ENCODE data around the gene ZNF548. TPM values are rescaled to one million over a fixed set of nuclear protein-coding genes. Genes with fewer than 3 reads are reported as not detected.

Gene ZNF548
- total RNA-seq, 1 donor from 2014 or later, result 23.9 TPM

DNA sequence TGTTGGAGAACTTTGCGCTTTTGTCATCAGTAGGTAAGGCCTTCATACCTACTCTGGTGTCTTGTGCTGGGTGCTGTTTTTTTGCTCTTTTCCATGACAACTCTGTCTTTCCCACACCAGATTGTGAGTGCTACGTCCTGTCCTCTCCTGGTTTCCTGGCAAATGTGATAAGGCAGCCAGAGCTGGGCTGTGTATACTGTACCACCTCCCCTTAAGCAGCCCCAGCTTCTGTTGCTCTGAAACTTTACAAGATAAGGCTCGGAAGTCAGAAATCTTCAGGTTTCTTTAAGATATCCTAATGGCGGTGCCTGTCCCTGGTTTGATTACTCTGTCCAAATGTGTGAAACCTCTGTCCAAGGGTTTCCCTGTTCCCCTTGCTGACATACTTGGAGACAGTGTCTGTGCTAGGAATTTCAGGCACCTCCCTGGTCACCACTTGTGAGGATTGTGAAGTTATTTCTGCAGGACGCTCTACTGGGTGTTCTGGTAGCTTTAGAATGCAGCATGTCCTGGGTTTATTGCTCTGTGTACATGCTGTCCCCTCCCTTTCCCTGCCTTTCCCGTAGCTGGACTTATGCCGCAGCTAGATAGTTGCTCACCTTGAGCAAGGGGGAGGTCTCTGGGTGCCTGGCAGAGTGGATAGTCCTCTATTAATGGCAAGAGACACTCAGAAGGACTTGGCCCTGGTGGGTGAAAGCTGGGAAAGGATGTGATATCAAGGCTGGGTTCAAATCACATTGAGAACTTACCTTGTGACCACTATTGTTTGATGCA lies 52.5 kb downstream of the ZNF548 start:
- no peak for DNase-seq (ENCODE audit: extremely low spot score, unreplicated experiment)
- H3K36me3 Mint-ChIP-seq, result peaks cover 81% of the 10 kb centered on the region
- H3K4me1 Mint-ChIP-seq (ENCODE audit: unreplicated experiment), result no peaks in the 10 kb centered on the region
- H3K4me3 Mint-ChIP-seq, result no peak overlapping the region
- TF ChIP-seq, protein P1, sequence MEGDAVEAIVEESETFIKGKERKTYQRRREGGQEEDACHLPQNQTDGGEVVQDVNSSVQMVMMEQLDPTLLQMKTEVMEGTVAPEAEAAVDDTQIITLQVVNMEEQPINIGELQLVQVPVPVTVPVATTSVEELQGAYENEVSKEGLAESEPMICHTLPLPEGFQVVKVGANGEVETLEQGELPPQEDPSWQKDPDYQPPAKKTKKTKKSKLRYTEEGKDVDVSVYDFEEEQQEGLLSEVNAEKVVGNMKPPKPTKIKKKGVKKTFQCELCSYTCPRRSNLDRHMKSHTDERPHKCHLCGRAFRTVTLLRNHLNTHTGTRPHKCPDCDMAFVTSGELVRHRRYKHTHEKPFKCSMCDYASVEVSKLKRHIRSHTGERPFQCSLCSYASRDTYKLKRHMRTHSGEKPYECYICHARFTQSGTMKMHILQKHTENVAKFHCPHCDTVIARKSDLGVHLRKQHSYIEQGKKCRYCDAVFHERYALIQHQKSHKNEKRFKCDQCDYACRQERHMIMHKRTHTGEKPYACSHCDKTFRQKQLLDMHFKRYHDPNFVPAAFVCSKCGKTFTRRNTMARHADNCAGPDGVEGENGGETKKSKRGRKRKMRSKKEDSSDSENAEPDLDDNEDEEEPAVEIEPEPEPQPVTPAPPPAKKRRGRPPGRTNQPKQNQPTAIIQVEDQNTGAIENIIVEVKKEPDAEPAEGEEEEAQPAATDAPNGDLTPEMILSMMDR (conservative IDR thresholded peaks at IDR 0.05), result no peak
- H3K27me3 Mint-ChIP-seq, result no peaks in the 10 kb centered on the region
- no peak overlapping the region for H3K27ac Mint-ChIP-seq
- peaks cover 38% of the 10 kb centered on the region for H3K9me3 Mint-ChIP-seq

DNA sequence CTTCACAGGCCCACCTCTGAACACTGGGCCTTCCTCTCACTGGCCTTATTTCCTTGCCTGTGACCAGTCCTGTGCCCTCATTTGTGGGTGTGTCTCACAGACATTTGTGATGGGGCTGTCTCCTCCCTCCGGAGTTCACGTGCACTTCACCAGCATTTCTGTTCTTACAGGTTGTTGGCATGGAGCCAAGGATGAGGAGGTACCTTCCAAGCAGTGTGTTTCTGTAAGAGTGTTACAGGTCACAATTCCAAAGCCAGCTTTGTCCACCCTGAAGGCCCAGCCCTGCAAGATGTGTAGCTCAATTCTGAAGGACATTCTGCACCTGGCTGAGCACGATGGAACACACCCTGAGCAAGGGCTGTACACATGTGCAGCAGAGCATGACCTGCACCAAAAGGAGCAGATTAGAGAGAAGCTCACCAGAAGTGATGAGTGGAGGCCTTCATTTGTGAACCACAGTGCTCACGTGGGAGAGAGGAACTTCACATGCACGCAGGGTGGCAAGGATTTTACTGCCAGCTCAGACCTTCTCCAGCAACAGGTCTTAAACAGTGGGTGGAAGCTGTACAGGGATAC lies 53.6 kb downstream of the ZNF548 start:
- H3K9me3 Mint-ChIP-seq, result peaks cover 38% of the 10 kb centered on the region
- H3K27me3 Mint-ChIP-seq, result no peaks in the 10 kb centered on the region
- peaks cover 75% of the 10 kb centered on the region for H3K36me3 Mint-ChIP-seq
- TF ChIP-seq, protein P1 (conservative IDR thresholded peaks at IDR 0.05), result no peak
- H3K4me3 Mint-ChIP-seq, result no peak overlapping the region
- no peak overlapping the region for H3K27ac Mint-ChIP-seq
- DNase-seq (ENCODE audit: extremely low spot score, unreplicated experiment), result no peak
- no peaks in the 10 kb centered on the region for H3K4me1 Mint-ChIP-seq (ENCODE audit: unreplicated experiment)

DNA sequence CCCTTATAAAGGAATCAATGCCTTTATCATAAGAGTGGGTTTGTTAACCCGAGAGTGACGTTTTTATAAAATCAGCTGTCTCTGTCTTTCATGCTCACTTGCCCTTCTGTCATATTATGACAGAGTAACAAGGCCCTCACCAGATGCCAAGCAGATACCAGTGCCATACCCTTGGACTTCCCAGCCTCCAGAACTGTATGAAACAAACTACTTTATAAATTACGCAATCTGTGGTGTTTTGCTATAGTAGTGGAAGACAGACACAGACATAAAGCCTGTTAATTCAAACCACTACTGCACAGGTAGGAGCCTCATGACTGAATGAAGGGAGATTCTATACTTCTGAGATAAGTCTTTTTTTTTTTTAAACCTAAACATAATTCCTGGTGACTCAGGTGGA lies 62.7 kb downstream of the ZNF548 start:
- no peaks in the 10 kb centered on the region for H3K4me1 Mint-ChIP-seq (ENCODE audit: unreplicated experiment)
- H3K9me3 Mint-ChIP-seq, result peaks cover 4% of the 10 kb centered on the region
- H3K27me3 Mint-ChIP-seq, result no peaks in the 10 kb centered on the region
- TF ChIP-seq, protein P1 (conservative IDR thresholded peaks at IDR 0.05), result no peak
- H3K27ac Mint-ChIP-seq, result no peak overlapping the region
- H3K4me3 Mint-ChIP-seq, result no peak overlapping the region
- DNase-seq (ENCODE audit: extremely low spot score, unreplicated experiment), result no peak
- peaks cover 28% of the 10 kb centered on the region for H3K36me3 Mint-ChIP-seq

Other genes starting within 250 kb of the ZNF548 start
- gene ZIM3, start 244.7 kb upstream of the ZNF548 start, total RNA-seq (ENCODE audit: low replicate concordance), result not detected in 2 replicates
- not detected in 2 replicates for gene DUXA, start 222.4 kb upstream of the ZNF548 start, total RNA-seq (ENCODE audit: low replicate concordance)
- 37.0 and 42.5 TPM in 2 replicates for gene ZNF264, start 198.4 kb upstream of the ZNF548 start, total RNA-seq (ENCODE audit: low replicate concordance)
- 0.34 and 0.55 TPM in 2 replicates for gene AURKC, start 158.8 kb upstream of the ZNF548 start, total RNA-seq (ENCODE audit: low replicate concordance)
- gene ZNF805, start 149.2 kb upstream of the ZNF548 start, total RNA-seq (ENCODE audit: low replicate concordance), result 16.8 and 16.9 TPM in 2 replicates
- gene ZNF460, start 109.4 kb upstream of the ZNF548 start, total RNA-seq (ENCODE audit: low replicate concordance), result 58.4 and 66.1 TPM in 2 replicates
- 8.3 and 9.8 TPM in 2 replicates for gene ZNF543, start 69.4 kb upstream of the ZNF548 start, total RNA-seq (ENCODE audit: low replicate concordance)
- gene ZNF304, start 38.6 kb upstream of the ZNF548 start, total RNA-seq (ENCODE audit: low replicate concordance), result 12.1 and 12.2 TPM in 2 replicates
- 11.9 and 12.3 TPM in 2 replicates for gene TRAPPC2B, start 26.3 kb upstream of the ZNF548 start, total RNA-seq (ENCODE audit: low replicate concordance)
- 3.9 and 4.9 TPM in 2 replicates for gene ZNF547, start 26.3 kb upstream of the ZNF548 start, total RNA-seq (ENCODE audit: low replicate concordance)
- 13.3 and 13.9 TPM in 2 replicates for gene ZNF17, start 21.3 kb downstream of the ZNF548 start, total RNA-seq (ENCODE audit: low replicate concordance)
- gene ZNF749, start 45.5 kb downstream of the ZNF548 start, total RNA-seq (ENCODE audit: low replicate concordance), result 17.5 and 26.6 TPM in 2 replicates
- 0.94 and 1.6 TPM in 2 replicates for gene VN1R1, start 67.3 kb downstream of the ZNF548 start, total RNA-seq (ENCODE audit: low replicate concordance)
- gene ZNF772, start 87.7 kb downstream of the ZNF548 start, total RNA-seq (ENCODE audit: low replicate concordance), result 16.6 and 18.0 TPM in 2 replicates
- 15.4 and 18.4 TPM in 2 replicates for gene ZNF419, start 97.9 kb downstream of the ZNF548 start, total RNA-seq (ENCODE audit: low replicate concordance)
- 9.6 and 9.8 TPM in 2 replicates for gene ZNF773, start 110.1 kb downstream of the ZNF548 start, total RNA-seq (ENCODE audit: low replicate concordance)
- gene ZNF549, start 137.5 kb downstream of the ZNF548 start, total RNA-seq (ENCODE audit: low replicate concordance), result 8.5 and 9.2 TPM in 2 replicates
- 15.9 and 18.7 TPM in 2 replicates for gene ZNF550, start 170.0 kb downstream of the ZNF548 start, total RNA-seq (ENCODE audit: low replicate concordance)
- 9.1 and 10.3 TPM in 2 replicates for gene ZNF416, start 189.1 kb downstream of the ZNF548 start, total RNA-seq (ENCODE audit: low replicate concordance)
- 11.5 and 17.6 TPM in 2 replicates for gene ZIK1, start 194.3 kb downstream of the ZNF548 start, total RNA-seq (ENCODE audit: low replicate concordance)
- gene ZNF530, start 210.0 kb downstream of the ZNF548 start, total RNA-seq (ENCODE audit: low replicate concordance), result 4.8 and 4.9 TPM in 2 replicates
- gene ZNF134, start 224.4 kb downstream of the ZNF548 start, total RNA-seq (ENCODE audit: low replicate concordance), result 24.7 and 27.1 TPM in 2 replicates
- 15.2 and 26.5 TPM in 2 replicates for gene ZNF211, start 243.3 kb downstream of the ZNF548 start, total RNA-seq (ENCODE audit: low replicate concordance)

Measured in type B pancreatic cell (in vitro differentiated cells).